GM12878 (cell line): ENCODE data around the gene FILIP1L. TPM values are rescaled to one million over a fixed set of nuclear protein-coding genes. Genes with fewer than 3 reads are reported as not detected.

Experiments used
- ATAC-seq: fragments of 200-7000 bp; cut with Tn5 transposase; 3 replicates; pipeline ENCODE4 v1.9.1; 2020; ENCODE audit warnings: mild to moderate bottlenecking, moderate library complexity
- BruUV-seq: library from RNA; stranded (reverse); fragments of 400-500 nt; replicated peaks from 2 replicates; lab custom pipeline; 2021; lab: Mats Ljungman, UMichigan
- CTCF ChIA-PET: fragments of 300-600 bp; sonication (Branson Sonifier 250); formaldehyde crosslinking; extraction: SDS; loops from one replicate; lab custom pipeline; 2021; ENCODE audit warnings: inconsistent platforms; lab: Yijun Ruan, JAX
- POLR2A ChIA-PET: fragments of 350-600 bp; formaldehyde crosslinking; extraction: SDS; loops from one replicate; lab custom pipeline; 2021; ENCODE audit warnings: inconsistent platforms; lab: Charles Lee
- RAD21 ChIA-PET: fragments of 300-600 bp; sonication (Branson Sonifier 250); formaldehyde crosslinking; loops from one replicate; lab custom pipeline; 2023; ENCODE audit warnings: antibody characterized with exemption; ENCODE audit not compliant: unreplicated experiment; lab: Charles Lee
- SMC1A ChIA-PET: fragments of 300-600 bp; sonication (Branson Sonifier 250); formaldehyde crosslinking; loops from one replicate; lab custom pipeline; 2023; ENCODE audit not compliant: unreplicated experiment, uncharacterized antibody; lab: Charles Lee
- DNase-seq: peaks from one replicate; pipeline ENCODE4 v3.0.0-alpha.2; 2011; ENCODE audit warnings: low read depth, low spot score
- FAIRE-seq: peaks from 3 replicates; lab custom pipeline; 2011; peaks lifted over from hg19 to GRCh38; lab: Jason Lieb, UNC
- H2AFZ ChIP-seq: 2 replicates; pipeline ENCODE4 v1.6.0; 2011; ENCODE audit warnings: low read depth, low read length, control low read depth; ENCODE audit not compliant: control insufficient read depth
- H3K27ac ChIP-seq: 2 replicates; pipeline ENCODE4 v1.5.1; 2011; ENCODE audit warnings: control low read depth; ENCODE audit not compliant: control insufficient read depth, insufficient read depth
- H3K27me3 ChIP-seq, 2 experiments: replicated peaks in 1 of 2; 2 replicates each; pipeline versions ENCODE4 v1.6.0 to v1.6.1; 2011; ENCODE audit warnings: low read length in 1 of 2; ENCODE audit not compliant: control insufficient read depth in 2 of 2, insufficient read depth in 2 of 2
- H3K36me3 ChIP-seq, 2 experiments: 2 replicates each; pipeline ENCODE4 v1.5.1; 2011; ENCODE audit warnings: low read length in 1 of 2; ENCODE audit not compliant: control insufficient read depth in 2 of 2, insufficient read depth in 2 of 2
- H3K4me1 ChIP-seq: 2 replicates; pipeline ENCODE4 v1.6.1; 2011; ENCODE audit warnings: mild to moderate bottlenecking, low read length, moderate library complexity, mixed read lengths; ENCODE audit not compliant: control insufficient read depth, insufficient read depth
- H3K4me2 ChIP-seq: 2 replicates; pipeline ENCODE4 v1.6.0; 2011; ENCODE audit warnings: control low read depth; ENCODE audit not compliant: control insufficient read depth, insufficient read depth
- H3K4me3 ChIP-seq: fragments of 200-600 bp; sonication (generic); 2 replicates; pipeline ENCODE4 v1.5.1; 2016
- H3K79me2 ChIP-seq: 2 replicates; pipeline ENCODE4 v1.6.0; 2011; ENCODE audit warnings: low read length; ENCODE audit not compliant: control insufficient read depth, insufficient read depth
- H3K9ac ChIP-seq: 2 replicates; pipeline ENCODE4 v1.8.0; 2011; ENCODE audit warnings: low read length, control low read depth, mixed read lengths; ENCODE audit not compliant: control insufficient read depth, insufficient read depth
- H3K9me3 ChIP-seq: replicated peaks from 3 replicates; pipeline ENCODE4 v1.5.1; 2011; ENCODE audit warnings: mild to moderate bottlenecking, low read length; ENCODE audit not compliant: control insufficient read depth, insufficient read depth
- H4K20me1 ChIP-seq: 2 replicates; pipeline ENCODE4 v1.6.0; 2011; ENCODE audit not compliant: control insufficient read depth, insufficient read depth
- BHLHE40 ChIP-seq, 2 experiments: fragments of 450-650 bp in 1 of 2; IDR thresholded peaks; 2 replicates each; pipeline ENCODE4 v1.6.1; 2011 to 2017; ENCODE audit warnings: low read depth in 2 of 2, borderline replicate concordance in 1 of 2, improper control_type of control experiment in 1 of 2, low read length in 1 of 2, mild to moderate bottlenecking in 1 of 2
- CBX3 ChIP-seq: fragments of 200-600 bp; sonication (generic); IDR thresholded peaks from 2 replicates; pipeline ENCODE4 v1.6.1; 2016; ENCODE audit warnings: low read depth, borderline replicate concordance
- CHD4 ChIP-seq: fragments of 200-600 bp; sonication (generic); IDR thresholded peaks from 2 replicates; pipeline ENCODE4 v1.6.1; 2016; ENCODE audit warnings: mild to moderate bottlenecking
- EGR1 ChIP-seq, 2 experiments: IDR thresholded peaks; 1 replicate in 1 of 2; 2 replicates in 1 of 2; pipeline ENCODE4 v1.6.1; 2011 to 2012; ENCODE audit warnings: low read depth in 2 of 2, low read length in 2 of 2, borderline replicate concordance in 1 of 2, mild to moderate bottlenecking in 1 of 2, moderate library complexity in 1 of 2
- EZH2 ChIP-seq: IDR thresholded peaks from 2 replicates; pipeline ENCODE4 v1.6.1; 2012; ENCODE audit warnings: low read depth, mild to moderate bottlenecking, control low read depth, inconsistent platforms, low read length, borderline replicate concordance; ENCODE audit not compliant: control insufficient read depth
- IRF4 ChIP-seq: IDR thresholded peaks from 2 replicates; pipeline ENCODE4 v1.6.1; 2011; ENCODE audit warnings: low read depth, low read length
- NBN ChIP-seq: fragments of 450-650 bp; IDR thresholded peaks from 2 replicates; pipeline ENCODE4 v1.6.1; 2016
- RB1 ChIP-seq: fragments of 450-650 bp; formaldehyde crosslinking; IDR thresholded peaks from 2 replicates; pipeline ENCODE4 v1.6.1; 2017; ENCODE audit warnings: mild to moderate bottlenecking, borderline replicate concordance
- SIX5 ChIP-seq: IDR thresholded peaks from 2 replicates; pipeline ENCODE4 v1.6.1; 2011; ENCODE audit warnings: mild to moderate bottlenecking, low read depth, low read length, moderate library complexity; ENCODE audit not compliant: severe bottlenecking
- SMC3 ChIP-seq: IDR thresholded peaks from 2 replicates; pipeline ENCODE4 v1.6.1; 2011; ENCODE audit warnings: low read length, improper control_type of control experiment, borderline replicate concordance
- TARDBP ChIP-seq: IDR thresholded peaks from 2 replicates; pipeline ENCODE4 v1.6.1; 2016; ENCODE audit warnings: borderline replicate concordance
- WGBS: methylation state at CpG from one replicate; pipeline ENCODE4 v1.1.6; 2016; ENCODE audit warnings: low lambda C conversion rate; ENCODE audit not compliant: insufficient replicate concordance, insufficient coverage; ENCODE audit errors: missing lambda C conversion rate; 5-methylcytosine and 5-hydroxymethylcytosine counted together
- in situ Hi-C: fragments of 300-500 bp; cut with MboI; formaldehyde crosslinking; loops from 9 replicates; pipeline ENCODE4 v1.14.3; 2018; ENCODE audit warnings: mixed read lengths
- intact Hi-C: fragments of 100-400 bp; cut with micrococcal nuclease; formaldehyde crosslinking; loops from one replicate; pipeline ENCODE4 v1.14.2; 2022; ENCODE audit not compliant: unreplicated experiment
- polyA plus RNA-seq, 11 experiments: library from polyadenylated mRNA; depleted of rRNA in 4 of 11; unstranded in 6 of 11; stranded (reverse) in 5 of 11; fragments of >200 nt; fragmentation: Nextera tagmentation in 4 of 11; fragmentation: Illumina TruSeq in 1 of 11; extraction: Ambion mirVana in 4 of 11; extraction: Trizol in 1 of 11; gene quantifications; 1 replicate in 1 of 11; 2 replicates in 10 of 11; pipeline versions ENCODE4 v1.2.1 to v1.2.3, GENCODE V29; 2011 to 2016; ENCODE audit warnings: inconsistent platforms in 2 of 11, missing spikeins in 2 of 11, low read depth in 1 of 11
- total RNA-seq, 4 experiments: library from RNA; depleted of rRNA in 3 of 4; stranded (reverse); fragments of >200 nt in 3 of 4; fragmentation: Illumina TruSeq in 1 of 4; extraction: Trizol in 1 of 4; gene quantifications; 2 replicates each; pipeline versions ENCODE4 v1.2.1 to v1.2.3, GENCODE V29; 2013 to 2021
- TF ChIP-seq, protein P1 (sequence below): fragments of 450-650 bp; formaldehyde crosslinking; IDR thresholded peaks from 2 replicates; pipeline ENCODE4 v1.4.0; 2020; ENCODE audit warnings: mild to moderate bottlenecking, moderate library complexity
- TF ChIP-seq, protein P2 (sequence below): IDR thresholded peaks from 2 replicates; pipeline ENCODE4 v1.6.1; 2011; ENCODE audit warnings: low read depth, mild to moderate bottlenecking, low read length, moderate library complexity, borderline replicate concordance; ENCODE audit errors: extremely low read depth
- TF ChIP-seq, protein P3 (sequence below): IDR thresholded peaks from 2 replicates; pipeline ENCODE4 v1.6.1; 2012; ENCODE audit warnings: mild to moderate bottlenecking, low read depth, low read length
- TF ChIP-seq, protein P4 (sequence below): IDR thresholded peaks from 2 replicates; pipeline ENCODE4 v1.6.1; 2012; ENCODE audit warnings: low read depth, low read length, improper control_type of control experiment

Gene FILIP1L
- total and polyA plus RNA-seq, 10 of the 15 experiments (the other 5 are each of a cell fraction or from before 2014, with no cell fraction given): 0.24 to 6.1 (median 3.5) TPM

DNA sequence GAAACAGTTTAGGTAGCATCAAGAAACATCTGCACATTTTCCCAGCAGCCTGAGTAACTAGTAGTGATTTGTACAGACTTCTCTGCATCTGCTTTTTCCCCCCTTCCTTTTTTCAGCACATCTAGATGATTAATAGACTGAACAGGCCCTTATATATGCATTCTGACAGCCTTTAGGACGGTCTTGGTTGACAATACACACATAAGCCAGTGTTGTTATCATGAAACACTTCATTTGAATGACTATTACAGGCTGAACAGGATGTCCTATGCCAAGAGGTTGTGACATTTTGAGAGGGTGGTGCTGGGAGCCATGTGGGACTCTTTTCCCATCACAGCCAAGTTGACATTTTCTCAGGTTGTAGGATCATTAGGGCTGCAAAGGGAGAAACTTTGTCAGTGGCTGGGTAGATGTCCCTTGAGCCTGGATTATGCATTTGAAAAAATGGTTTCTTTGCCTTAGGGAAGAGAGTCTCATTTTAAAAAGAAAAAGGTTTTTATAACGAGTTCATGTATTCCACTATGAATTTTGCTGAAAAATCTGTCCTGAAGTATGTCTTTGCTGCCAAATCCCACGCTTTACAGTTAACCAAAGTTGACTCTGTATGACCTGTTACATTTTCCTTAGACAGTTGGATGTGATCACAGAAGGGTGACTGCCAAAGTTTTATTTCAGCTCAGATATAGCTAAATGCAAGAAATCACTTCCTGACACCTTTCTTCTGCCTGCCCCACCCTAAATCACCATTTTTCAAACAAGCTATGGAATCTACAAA is 73.7 kb downstream of the FILIP1L start:
- WGBS: 99% methylated on average over 3 of the region's 3 CpGs
- Histone ChIP-seq H3K4me3 (no peak overlapping the region), H3K9ac (no peak overlapping the region), H3K36me3 (no peaks in the 10 kb centered on the region), H2AFZ (no peak overlapping the region), H3K4me2 (no peak overlapping the region), H3K27ac (no peak overlapping the region), H3K9me3 (no peaks in the 10 kb centered on the region), H3K4me1 (peaks cover 17% of the 10 kb centered on the region), H4K20me1 (no peaks in the 10 kb centered on the region), H3K27me3 (no peaks in the 10 kb centered on the region), H3K79me2 (no peaks in the 10 kb centered on the region)
- POLR2A ChIA-PET: no interaction called here
- CTCF ChIA-PET: interaction anchor here (1.9 to 2.6 kb wide), 2 partner anchors 9 to 213 kb away, joined by 4 to 7 read pairs; no protein-coding TSS in a partner anchor
- no TSS peak for BruUV-seq
- RAD21 ChIA-PET: interaction anchor here (1.0 kb wide), 1 partner anchor 19 kb away, joined by 3 read pairs; no protein-coding TSS in a partner anchor
- no peak for FAIRE-seq
- ATAC-seq: no peak
- intact Hi-C loops: no loop called here
- SMC1A ChIA-PET: interaction anchor here (0.7 to 1.5 kb wide), 4 partner anchors 15 to 83 kb away, joined by 3 to 5 read pairs (median 4); no protein-coding TSS in a partner anchor
- no peak for DNase-seq
- in situ Hi-C loops: no loop called here
- no peak for TF ChIP-seq TARDBP
- TF ChIP-seq, protein P1, sequence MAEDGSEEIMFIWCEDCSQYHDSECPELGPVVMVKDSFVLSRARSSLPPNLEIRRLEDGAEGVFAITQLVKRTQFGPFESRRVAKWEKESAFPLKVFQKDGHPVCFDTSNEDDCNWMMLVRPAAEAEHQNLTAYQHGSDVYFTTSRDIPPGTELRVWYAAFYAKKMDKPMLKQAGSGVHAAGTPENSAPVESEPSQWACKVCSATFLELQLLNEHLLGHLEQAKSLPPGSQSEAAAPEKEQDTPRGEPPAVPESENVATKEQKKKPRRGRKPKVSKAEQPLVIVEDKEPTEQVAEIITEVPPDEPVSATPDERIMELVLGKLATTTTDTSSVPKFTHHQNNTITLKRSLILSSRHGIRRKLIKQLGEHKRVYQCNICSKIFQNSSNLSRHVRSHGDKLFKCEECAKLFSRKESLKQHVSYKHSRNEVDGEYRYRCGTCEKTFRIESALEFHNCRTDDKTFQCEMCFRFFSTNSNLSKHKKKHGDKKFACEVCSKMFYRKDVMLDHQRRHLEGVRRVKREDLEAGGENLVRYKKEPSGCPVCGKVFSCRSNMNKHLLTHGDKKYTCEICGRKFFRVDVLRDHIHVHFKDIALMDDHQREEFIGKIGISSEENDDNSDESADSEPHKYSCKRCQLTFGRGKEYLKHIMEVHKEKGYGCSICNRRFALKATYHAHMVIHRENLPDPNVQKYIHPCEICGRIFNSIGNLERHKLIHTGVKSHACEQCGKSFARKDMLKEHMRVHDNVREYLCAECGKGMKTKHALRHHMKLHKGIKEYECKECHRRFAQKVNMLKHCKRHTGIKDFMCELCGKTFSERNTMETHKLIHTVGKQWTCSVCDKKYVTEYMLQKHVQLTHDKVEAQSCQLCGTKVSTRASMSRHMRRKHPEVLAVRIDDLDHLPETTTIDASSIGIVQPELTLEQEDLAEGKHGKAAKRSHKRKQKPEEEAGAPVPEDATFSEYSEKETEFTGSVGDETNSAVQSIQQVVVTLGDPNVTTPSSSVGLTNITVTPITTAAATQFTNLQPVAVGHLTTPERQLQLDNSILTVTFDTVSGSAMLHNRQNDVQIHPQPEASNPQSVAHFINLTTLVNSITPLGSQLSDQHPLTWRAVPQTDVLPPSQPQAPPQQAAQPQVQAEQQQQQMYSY (CRISPR knock-in tag): no peak
- TF ChIP-seq, protein P2, sequence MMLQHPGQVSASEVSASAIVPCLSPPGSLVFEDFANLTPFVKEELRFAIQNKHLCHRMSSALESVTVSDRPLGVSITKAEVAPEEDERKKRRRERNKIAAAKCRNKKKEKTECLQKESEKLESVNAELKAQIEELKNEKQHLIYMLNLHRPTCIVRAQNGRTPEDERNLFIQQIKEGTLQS: no peak
- no peak for TF ChIP-seq SMC3
- no peak for TF ChIP-seq EZH2
- TF ChIP-seq, protein P3, sequence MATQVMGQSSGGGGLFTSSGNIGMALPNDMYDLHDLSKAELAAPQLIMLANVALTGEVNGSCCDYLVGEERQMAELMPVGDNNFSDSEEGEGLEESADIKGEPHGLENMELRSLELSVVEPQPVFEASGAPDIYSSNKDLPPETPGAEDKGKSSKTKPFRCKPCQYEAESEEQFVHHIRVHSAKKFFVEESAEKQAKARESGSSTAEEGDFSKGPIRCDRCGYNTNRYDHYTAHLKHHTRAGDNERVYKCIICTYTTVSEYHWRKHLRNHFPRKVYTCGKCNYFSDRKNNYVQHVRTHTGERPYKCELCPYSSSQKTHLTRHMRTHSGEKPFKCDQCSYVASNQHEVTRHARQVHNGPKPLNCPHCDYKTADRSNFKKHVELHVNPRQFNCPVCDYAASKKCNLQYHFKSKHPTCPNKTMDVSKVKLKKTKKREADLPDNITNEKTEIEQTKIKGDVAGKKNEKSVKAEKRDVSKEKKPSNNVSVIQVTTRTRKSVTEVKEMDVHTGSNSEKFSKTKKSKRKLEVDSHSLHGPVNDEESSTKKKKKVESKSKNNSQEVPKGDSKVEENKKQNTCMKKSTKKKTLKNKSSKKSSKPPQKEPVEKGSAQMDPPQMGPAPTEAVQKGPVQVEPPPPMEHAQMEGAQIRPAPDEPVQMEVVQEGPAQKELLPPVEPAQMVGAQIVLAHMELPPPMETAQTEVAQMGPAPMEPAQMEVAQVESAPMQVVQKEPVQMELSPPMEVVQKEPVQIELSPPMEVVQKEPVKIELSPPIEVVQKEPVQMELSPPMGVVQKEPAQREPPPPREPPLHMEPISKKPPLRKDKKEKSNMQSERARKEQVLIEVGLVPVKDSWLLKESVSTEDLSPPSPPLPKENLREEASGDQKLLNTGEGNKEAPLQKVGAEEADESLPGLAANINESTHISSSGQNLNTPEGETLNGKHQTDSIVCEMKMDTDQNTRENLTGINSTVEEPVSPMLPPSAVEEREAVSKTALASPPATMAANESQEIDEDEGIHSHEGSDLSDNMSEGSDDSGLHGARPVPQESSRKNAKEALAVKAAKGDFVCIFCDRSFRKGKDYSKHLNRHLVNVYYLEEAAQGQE: no peak
- no peak for TF ChIP-seq RB1
- no peak for TF ChIP-seq EGR1 (IDR thresholded peaks at IDR 0.05; ENCODE audit: borderline replicate concordance in 1 of 2, low read depth in 2 of 2, low read length in 2 of 2)
- TF ChIP-seq, protein P4, sequence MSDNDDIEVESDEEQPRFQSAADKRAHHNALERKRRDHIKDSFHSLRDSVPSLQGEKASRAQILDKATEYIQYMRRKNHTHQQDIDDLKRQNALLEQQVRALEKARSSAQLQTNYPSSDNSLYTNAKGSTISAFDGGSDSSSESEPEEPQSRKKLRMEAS: no peak
- TF ChIP-seq CBX3: no peak
- no peak for TF ChIP-seq CHD4
- TF ChIP-seq NBN: no peak
- TF ChIP-seq SIX5: no peak
- no peak for TF ChIP-seq BHLHE40 (IDR thresholded peaks at IDR 0.05; ENCODE audit: borderline replicate concordance in 1 of 2, low read depth in 2 of 2, low read length in 1 of 2)
- no peak for TF ChIP-seq IRF4
